Prostate gland (tissue), 2 donors: ENCODE data around the gene BPIFB3.

Source experiments
- POLR2A ChIP-seq: fragments of 450-650 bp; IDR thresholded peaks from one replicate; pipeline ENCODE4 v1.6.1; 2016; ENCODE audit warnings: antibody characterized with exemption, mild to moderate bottlenecking
- TF ChIP-seq, protein P1 (sequence below), 4 experiments: fragments of 200-600 bp in 2 of 4; fragments of 450-650 bp in 2 of 4; sonication (generic) in 2 of 4; IDR thresholded peaks; 1 replicate in 3 of 4; 2 replicates in 1 of 4; pipeline ENCODE4 v1.5.1; 2016 to 2019; ENCODE audit warnings: antibody characterized with exemption in 4 of 4, mild to moderate bottlenecking in 2 of 4, moderate library complexity in 2 of 4

DNA sequence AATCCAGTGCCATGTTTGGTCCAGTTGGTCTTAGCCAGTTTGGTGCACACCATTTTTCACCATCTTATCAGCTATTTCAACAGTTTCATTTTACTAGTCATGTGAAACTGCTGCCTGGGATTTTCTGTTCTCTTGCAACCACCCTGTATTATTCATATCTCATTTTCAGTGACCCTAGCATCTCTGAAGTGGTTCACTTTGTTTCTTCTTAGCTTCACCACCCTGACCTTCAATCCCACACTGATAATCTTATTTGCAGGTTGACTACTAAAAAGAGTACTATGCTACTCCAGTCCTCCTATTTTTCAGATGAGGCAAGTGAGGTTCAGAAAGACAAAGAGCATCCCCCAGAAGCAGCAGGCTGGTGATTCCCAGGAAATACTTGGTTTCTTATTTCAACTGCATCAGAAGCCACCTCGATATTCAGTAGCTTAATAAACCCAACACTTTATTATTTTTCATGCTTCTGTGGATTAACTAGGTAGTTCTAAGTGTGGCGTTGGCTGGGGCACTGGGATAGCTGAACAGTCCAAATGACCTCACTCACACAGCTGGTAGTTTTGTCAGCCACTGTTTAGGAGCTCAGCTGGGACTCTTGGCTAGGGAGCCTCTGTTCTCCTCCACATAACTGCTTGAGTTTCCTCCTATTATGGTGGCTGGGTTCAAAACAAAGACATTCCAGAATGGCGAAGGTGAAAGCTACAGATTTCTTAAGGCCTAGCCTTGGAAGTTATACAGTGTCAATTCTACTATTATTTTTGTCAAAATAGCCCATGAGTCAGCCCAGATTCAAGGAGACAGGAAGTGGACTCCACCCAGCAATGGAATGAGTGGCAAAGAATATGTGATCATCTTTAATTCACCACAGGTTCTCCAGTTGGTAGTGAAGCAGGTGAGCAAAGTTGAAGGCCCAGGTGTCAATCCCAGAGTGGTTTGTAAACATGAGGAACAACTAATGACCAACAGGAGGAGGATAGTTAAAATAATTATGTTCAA is 66.3 kb downstream of the BPIFB3 start:
- TF ChIP-seq, protein P1, sequence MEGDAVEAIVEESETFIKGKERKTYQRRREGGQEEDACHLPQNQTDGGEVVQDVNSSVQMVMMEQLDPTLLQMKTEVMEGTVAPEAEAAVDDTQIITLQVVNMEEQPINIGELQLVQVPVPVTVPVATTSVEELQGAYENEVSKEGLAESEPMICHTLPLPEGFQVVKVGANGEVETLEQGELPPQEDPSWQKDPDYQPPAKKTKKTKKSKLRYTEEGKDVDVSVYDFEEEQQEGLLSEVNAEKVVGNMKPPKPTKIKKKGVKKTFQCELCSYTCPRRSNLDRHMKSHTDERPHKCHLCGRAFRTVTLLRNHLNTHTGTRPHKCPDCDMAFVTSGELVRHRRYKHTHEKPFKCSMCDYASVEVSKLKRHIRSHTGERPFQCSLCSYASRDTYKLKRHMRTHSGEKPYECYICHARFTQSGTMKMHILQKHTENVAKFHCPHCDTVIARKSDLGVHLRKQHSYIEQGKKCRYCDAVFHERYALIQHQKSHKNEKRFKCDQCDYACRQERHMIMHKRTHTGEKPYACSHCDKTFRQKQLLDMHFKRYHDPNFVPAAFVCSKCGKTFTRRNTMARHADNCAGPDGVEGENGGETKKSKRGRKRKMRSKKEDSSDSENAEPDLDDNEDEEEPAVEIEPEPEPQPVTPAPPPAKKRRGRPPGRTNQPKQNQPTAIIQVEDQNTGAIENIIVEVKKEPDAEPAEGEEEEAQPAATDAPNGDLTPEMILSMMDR (IDR thresholded peaks at IDR 0.05): no peak
- TF ChIP-seq POLR2A: no peak
